ENCODE results near the gene ZFHX3.

ZFHX3 gene

GRCh38 chr16:72963533-72964315 lies 84.2 kb downstream of the ZFHX3 start:
- DNase-seq (ENCODE audit: low read depth): no peak
- no peak overlapping the region for H3K4me3 ChIP-seq (ENCODE audit: low read depth, low read length)

- H3K4me3 ChIP-seq (ENCODE audit: low read depth, low read length): no peak overlapping the region
- no peak for DNase-seq (ENCODE audit: low read depth)
Measured at GRCh38 chr16:72962347-72962746, 85.6 kb downstream of the ZFHX3 start.

- no peak for DNase-seq (ENCODE audit: low read depth)
- H3K4me3 ChIP-seq (ENCODE audit: low read depth, low read length): no peak overlapping the region
Measured at GRCh38 chr16:72961863-72962262, 86.1 kb downstream of the ZFHX3 start.

- DNase-seq (ENCODE audit: low read depth): no peak
- H3K4me3 ChIP-seq (ENCODE audit: low read depth, low read length): no peak overlapping the region
Measured at GRCh38 chr16:72961115-72961832, 86.7 kb downstream of the ZFHX3 start.

GRCh38 chr16:72960101-72960500 lies 87.8 kb downstream of the ZFHX3 start:
- H3K4me3 ChIP-seq (ENCODE audit: low read depth, low read length): no peak overlapping the region

GRCh38 chr16:72959301-72959996 lies 88.5 kb downstream of the ZFHX3 start:
- no peak overlapping the region for H3K4me3 ChIP-seq (ENCODE audit: low read depth, low read length)
- no peak for DNase-seq (ENCODE audit: low read depth)

More at GRCh38 chr16:72960101-72960500, 87.8 kb downstream of the ZFHX3 start:
- DNase-seq (ENCODE audit: low read depth): no peak

- H3K4me3 ChIP-seq (ENCODE audit: low read depth, low read length): no peak overlapping the region
- DNase-seq (ENCODE audit: low read depth): no peak
Measured at GRCh38 chr16:72958522-72959076, 89.3 kb downstream of the ZFHX3 start.

GRCh38 chr16:72957303-72958277 lies 90.3 kb downstream of the ZFHX3 start:
- no peak for DNase-seq (ENCODE audit: low read depth)
- no peak overlapping the region for H3K4me3 ChIP-seq (ENCODE audit: low read depth, low read length)

- no peak for DNase-seq (ENCODE audit: low read depth)
Measured at GRCh38 chr16:72956124-72957064, 91.5 kb downstream of the ZFHX3 start.

GRCh38 chr16:72952811-72953271 lies 95.1 kb downstream of the ZFHX3 start:
- peak; percentile 58 for DNase-seq (ENCODE audit: low read depth)
- no peak overlapping the region for H3K4me3 ChIP-seq (ENCODE audit: low read depth, low read length)

More at GRCh38 chr16:72956124-72957064, 91.5 kb downstream of the ZFHX3 start:
- H3K4me3 ChIP-seq (ENCODE audit: low read depth, low read length): no peak overlapping the region

GRCh38 chr16:72952404-72952803 lies 95.5 kb downstream of the ZFHX3 start:
- DNase-seq (ENCODE audit: low read depth): no peak

GRCh38 chr16:72951916-72952315 lies 96.0 kb downstream of the ZFHX3 start:
- no peak overlapping the region for H3K4me3 ChIP-seq (ENCODE audit: low read depth, low read length)
- DNase-seq (ENCODE audit: low read depth): no peak

More at GRCh38 chr16:72952404-72952803, 95.5 kb downstream of the ZFHX3 start:
- H3K4me3 ChIP-seq (ENCODE audit: low read depth, low read length): no peak overlapping the region

GRCh38 chr16:72950669-72951068 lies 97.3 kb downstream of the ZFHX3 start:
- H3K4me3 ChIP-seq (ENCODE audit: low read depth, low read length): no peak overlapping the region
- DNase-seq (ENCODE audit: low read depth): no peak

- no peak for DNase-seq (ENCODE audit: low read depth)
- no peak overlapping the region for H3K4me3 ChIP-seq (ENCODE audit: low read depth, low read length)
Measured at GRCh38 chr16:72948238-72948829, 99.6 kb downstream of the ZFHX3 start.

GRCh38 chr16:72947379-72948237 lies 100.3 kb downstream of the ZFHX3 start:
- no peak overlapping the region for H3K4me3 ChIP-seq (ENCODE audit: low read depth, low read length)

GRCh38 chr16:72946474-72947194 lies 101.3 kb downstream of the ZFHX3 start:
- no peak overlapping the region for H3K4me3 ChIP-seq (ENCODE audit: low read depth, low read length)
- DNase-seq (ENCODE audit: low read depth): no peak

More at GRCh38 chr16:72947379-72948237, 100.3 kb downstream of the ZFHX3 start:
- no peak for DNase-seq (ENCODE audit: low read depth)

Data from skeletal muscle cell (primary cell).